ENCODE data around the gene SEPHS1.
A peak's percentile ranks its signal among the peaks of the same experiment; 100 is the strongest.
"Not testable (repeated sequence)": the region's sequence is repeated elsewhere in the genome, so short reads cannot be mapped to it uniquely, and the experiment has no call there.

SEPHS1 gene

GRCh38 chr10:13327534-13327933, 20.6 kb downstream of the SEPHS1 start:
- DNase-seq: no peak

DNA sequence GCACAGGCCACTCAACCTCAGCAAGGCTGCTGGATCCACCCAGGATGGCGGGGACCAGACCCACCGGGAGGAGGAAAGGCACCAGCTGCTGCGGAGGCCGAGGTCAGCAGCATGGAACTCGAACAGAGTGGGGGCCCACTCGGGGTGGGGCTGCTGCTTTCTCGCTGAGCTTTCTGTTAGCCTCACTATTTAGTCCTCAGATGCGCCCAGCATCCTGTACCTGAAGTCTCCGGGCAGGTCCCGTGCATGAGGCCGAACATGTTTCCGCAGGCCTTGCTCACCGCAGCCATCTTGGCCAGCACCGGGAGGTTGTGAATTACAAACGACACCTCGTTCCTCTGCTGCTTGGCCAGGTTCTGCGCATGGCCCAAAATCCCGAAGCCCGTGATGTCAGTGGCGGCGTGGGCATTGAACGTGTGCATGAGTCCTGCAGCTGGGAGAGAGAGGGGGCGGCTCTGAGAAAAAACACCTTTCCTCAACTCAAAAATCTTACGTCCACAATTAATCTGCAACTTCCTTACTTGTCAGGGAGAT, 25.4 kb downstream of the SEPHS1 start:
- DNase-seq: no peak

GRCh38 chr10:13321576-13321975, 26.5 kb downstream of the SEPHS1 start:
- DNase-seq: no peak

GRCh38 chr10:13319166-13319565, 28.9 kb downstream of the SEPHS1 start:
- DNase-seq: no peak

GRCh38 chr10:13317474-13317873, 30.6 kb downstream of the SEPHS1 start:
- no peak for DNase-seq

- no peak for DNase-seq
Measured at GRCh38 chr10:13316635-13317311, 31.3 kb downstream of the SEPHS1 start.

- no peak for DNase-seq
Measured at GRCh38 chr10:13315361-13315760, 32.7 kb downstream of the SEPHS1 start.

DNA sequence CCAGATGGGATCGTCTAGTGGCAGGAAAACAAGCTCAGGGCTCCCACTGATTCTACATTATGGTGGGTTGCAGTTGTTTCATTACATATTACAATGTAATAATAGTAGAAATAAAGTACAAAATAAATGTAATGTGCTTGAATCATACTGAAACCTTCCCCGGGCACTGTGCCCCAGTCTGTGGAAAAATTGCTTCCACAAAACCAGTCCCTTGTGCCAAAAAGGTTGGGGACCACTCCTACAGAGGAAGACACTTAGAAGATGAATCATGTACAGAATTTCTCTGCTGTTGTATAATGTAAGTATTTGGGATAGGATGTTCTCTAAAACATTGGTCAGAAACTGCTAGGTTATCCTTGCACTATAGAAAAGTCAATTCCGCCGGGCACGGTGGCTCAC, 36.9 kb downstream of the SEPHS1 start:
- no peak for DNase-seq

DNA sequence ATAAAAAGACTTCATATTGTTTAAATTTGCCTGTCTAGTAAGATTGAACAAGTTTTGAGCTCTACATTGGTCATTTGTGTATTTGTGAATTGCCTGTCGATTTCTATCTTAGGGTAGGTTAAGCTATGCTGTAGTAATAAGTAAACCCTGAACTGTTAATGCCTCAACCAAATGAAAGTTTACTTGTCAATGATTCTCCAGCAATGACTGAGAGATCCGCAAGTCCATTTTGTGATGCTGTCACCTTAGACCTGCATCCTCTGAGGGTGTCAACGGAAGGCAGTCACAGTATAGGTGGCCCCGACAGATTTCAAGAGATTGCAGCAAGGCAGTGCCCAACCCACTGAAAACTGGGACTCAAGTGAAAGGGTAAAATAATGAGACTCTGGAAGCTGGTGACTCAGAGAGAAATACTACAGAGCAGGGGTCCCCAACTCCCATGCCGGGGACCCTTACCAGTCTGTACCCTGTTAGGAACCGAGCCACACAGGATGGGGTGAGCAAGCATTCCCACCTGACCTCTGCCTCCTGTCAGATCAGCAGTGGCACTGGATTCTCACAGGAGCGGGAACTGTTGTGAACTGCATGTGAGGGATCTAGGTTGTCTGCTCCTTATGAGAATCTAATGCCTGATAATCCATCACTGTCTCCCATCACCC, 37.4 kb downstream of the SEPHS1 start:
- DNase-seq: no peak

- no peak for DNase-seq
Measured at GRCh38 chr10:13309792-13310191, 38.3 kb downstream of the SEPHS1 start.

GRCh38 chr10:13308096-13308495, 40.0 kb downstream of the SEPHS1 start:
- DNase-seq: no peak

- DNase-seq: no peak
Measured at GRCh38 chr10:13306103-13306502, 42.0 kb downstream of the SEPHS1 start.

- no peak for DNase-seq
Measured at GRCh38 chr10:13302821-13303555, 45.1 kb downstream of the SEPHS1 start.

GRCh38 chr10:13299437-13300287, 48.4 kb downstream of the SEPHS1 start, which contains the start of gene PHYH:
Gene PHYH, minus strand, starts transcription at chr10:13300064. Its CDS starts 22 bp downstream, at chr10:13300042.
- peak; percentile 1 for DNase-seq

GRCh38 chr10:13298748-13299436, 49.2 kb downstream of the SEPHS1 start:
- no peak for DNase-seq

- no peak for DNase-seq
Measured at GRCh38 chr10:13296476-13296875, 51.6 kb downstream of the SEPHS1 start.

DNA sequence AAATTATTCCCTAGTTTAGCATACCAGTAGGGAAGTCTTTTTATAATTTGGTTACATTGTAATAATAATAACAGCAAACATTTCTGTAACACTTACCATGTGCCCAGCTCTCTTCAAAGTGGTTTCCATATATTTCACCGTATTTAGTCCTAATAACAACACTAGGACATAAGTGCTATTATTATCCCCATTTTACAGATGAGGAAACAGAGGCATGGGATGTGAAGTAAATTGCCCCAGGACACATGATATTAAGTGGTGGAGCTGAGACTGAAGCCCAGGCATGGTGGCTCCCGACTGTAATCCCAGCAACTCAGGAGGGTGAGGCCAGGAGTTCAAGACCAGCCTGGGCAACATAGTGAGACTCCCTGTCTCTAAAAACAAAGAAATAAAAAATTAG, 53.3 kb downstream of the SEPHS1 start:
- no peak for DNase-seq

DNA sequence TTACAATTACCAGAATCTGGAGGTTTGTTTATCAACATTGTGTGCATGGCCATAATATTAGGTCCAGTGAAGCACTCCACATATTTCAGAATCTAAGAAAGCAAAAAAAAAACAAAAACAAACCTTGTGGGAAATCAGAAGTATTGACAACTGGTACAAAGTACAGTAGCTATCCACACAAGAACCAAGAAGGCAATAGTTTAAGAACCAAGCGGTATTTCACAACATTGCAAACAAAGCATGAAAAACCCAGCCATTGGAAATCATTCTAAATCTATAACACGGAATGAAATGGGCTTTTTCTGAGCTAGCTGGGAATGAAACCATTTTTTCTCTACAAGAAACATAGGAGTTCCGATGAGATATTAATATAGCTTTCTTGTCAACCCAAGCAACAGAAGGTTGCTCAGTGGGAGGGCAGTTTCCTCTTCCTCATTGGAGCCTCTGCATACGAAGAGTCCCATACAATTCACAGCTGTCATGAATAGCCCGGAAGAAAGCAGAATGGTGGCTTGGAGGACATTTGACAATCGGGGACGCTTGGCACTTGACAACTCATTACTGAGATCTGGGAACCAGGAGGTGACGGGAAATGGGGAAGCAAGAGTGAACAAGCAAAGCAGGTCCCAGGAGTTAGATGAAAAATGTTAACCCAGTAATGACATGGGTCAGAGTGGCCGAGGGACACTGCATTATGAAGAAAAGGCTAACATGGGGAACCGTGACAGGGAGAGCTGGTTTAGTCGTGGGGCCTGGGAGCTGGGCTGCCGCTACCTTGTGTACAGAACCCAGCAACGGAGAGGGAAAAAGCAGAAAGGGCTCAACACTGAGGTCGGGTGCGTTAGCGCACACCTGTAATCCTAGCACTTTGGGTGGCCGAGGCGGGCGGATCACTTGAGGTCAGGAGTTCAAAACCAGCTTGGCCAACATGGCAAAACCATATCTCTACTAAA, 56.0 kb downstream of the SEPHS1 start:
- no peak for DNase-seq

DNA sequence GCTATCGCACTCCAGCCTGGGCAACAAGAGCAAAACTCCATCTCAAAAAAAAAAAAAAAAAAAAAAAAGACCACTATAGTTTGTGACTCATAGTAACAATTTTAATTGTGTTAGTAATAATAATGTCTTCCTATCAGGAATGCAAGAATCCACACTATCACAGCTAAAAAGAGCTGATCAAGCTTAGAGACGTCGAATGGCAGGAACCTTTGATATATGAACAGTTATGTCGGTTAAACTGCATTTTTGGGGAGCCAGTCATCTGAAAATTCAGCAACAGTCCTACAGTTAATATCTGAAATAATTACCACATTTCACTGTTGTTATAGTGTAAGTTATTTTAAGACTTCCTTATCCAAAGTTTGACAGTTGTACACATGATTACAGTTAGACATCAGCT, 57.0 kb downstream of the SEPHS1 start:
- no peak for DNase-seq

GRCh38 chr10:13284050-13284449, 64.0 kb downstream of the SEPHS1 start:
- DNase-seq: no peak

DNA sequence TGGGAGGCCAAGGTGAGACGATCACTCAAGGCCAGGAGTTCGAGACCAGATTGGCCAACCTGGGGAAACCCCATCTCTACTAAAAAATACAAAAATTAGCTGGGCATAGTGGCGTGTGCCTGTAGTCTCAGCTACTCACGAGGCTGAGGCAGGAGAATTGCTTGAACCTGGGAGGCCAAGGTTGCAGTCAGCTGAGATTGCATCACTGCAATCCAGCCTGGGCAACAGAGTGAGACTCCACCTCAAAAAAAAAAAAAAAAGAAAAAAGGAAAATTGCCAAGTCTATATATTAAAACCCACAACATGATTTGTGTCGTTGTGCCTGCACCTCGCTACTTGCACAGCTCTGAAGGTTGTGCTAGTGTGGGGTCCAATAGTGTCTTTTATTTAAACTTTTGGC, 65.7 kb downstream of the SEPHS1 start:
- DNase-seq: not testable (repeated sequence)
